Uterus (tissue), 4 donors: ENCODE measurements around the gene MECP2. TPM values are rescaled to one million over a fixed set of nuclear protein-coding genes. Genes with fewer than 3 reads are reported as not detected.
A peak's percentile ranks its signal among the peaks of the same experiment; 100 is the strongest.
"Not testable (repeated sequence)": the region's sequence is repeated elsewhere in the genome, so short reads cannot be mapped to it uniquely, and the experiment has no call there.

Experiments
- DNase-seq, 2 donors: peaks; one replicate each; pipeline ENCODE4 v3.0.0-alpha.2; 2019 to 2020
- H3K27ac ChIP-seq, 2 donors: fragments of 200-600 bp; sonication (generic); 1 replicate in 1 of 2; 2 replicates in 1 of 2; pipeline ENCODE4 v1.5.1; 2016 to 2018
- H3K27me3 ChIP-seq, 2 donors: fragments of 200-600 bp; sonication (generic); one replicate each; pipeline ENCODE4 v1.5.1; 2018 to 2019; ENCODE audit warnings: control low read depth in 1 of 2
- H3K36me3 ChIP-seq, 2 donors: fragments of 200-600 bp; sonication (generic); one replicate each; pipeline ENCODE4 v1.5.1; 2019; ENCODE audit warnings: control low read depth in 1 of 2
- H3K4me1 ChIP-seq, 2 donors: fragments of 200-600 bp; sonication (generic); one replicate each; pipeline ENCODE4 v1.5.1; 2018 to 2019; ENCODE audit warnings: control low read depth in 1 of 2
- H3K4me3 ChIP-seq, 2 donors: fragments of 200-600 bp; sonication (generic); 1 replicate in 1 of 2; 2 replicates in 1 of 2; pipeline ENCODE4 v1.5.1; 2018 to 2019; ENCODE audit warnings: mild to moderate bottlenecking in 1 of 2
- H3K9me3 ChIP-seq, 2 donors: fragments of 200-600 bp; sonication (generic); one replicate each; pipeline ENCODE4 v1.5.1; 2019; ENCODE audit warnings: control low read depth in 1 of 2
- POLR2A ChIP-seq, 2 donors: fragments of 450-650 bp; IDR thresholded peaks; one replicate each; pipeline ENCODE4 v1.6.1; 2016; ENCODE audit warnings: antibody characterized with exemption in 2 of 2, mild to moderate bottlenecking in 1 of 2, moderate library complexity in 1 of 2
- intact Hi-C: fragments of 100-400 bp; cut with DNase I; formaldehyde crosslinking; loops from one replicate; pipeline ENCODE4 v1.15.1; 2023; ENCODE audit warnings: low total_unique reads
- total RNA-seq, 4 donors: library from RNA; depleted of rRNA in 3 of 4; stranded (reverse); fragments of >200 nt in 3 of 4; gene quantifications; one replicate each; pipeline versions ENCODE4 v1.1.0 to v1.2.4, GENCODE V29; 2014 to 2023
- TF ChIP-seq, protein P1 (sequence below), 4 experiments: fragments of 200-600 bp in 2 of 4; fragments of 450-650 bp in 2 of 4; sonication (generic) in 2 of 4; IDR thresholded peaks; one replicate each; pipeline ENCODE4 v1.5.1; 2016 to 2019; ENCODE audit warnings: antibody characterized with exemption in 4 of 4, mild to moderate bottlenecking in 2 of 4, moderate library complexity in 1 of 4
- donor health status: DM: yes; HTN: yes; CAD: no.

Gene MECP2
- total RNA-seq, 4 donors from 2014 or later = 29.7 to 106 (median 50.6) TPM

DNA sequence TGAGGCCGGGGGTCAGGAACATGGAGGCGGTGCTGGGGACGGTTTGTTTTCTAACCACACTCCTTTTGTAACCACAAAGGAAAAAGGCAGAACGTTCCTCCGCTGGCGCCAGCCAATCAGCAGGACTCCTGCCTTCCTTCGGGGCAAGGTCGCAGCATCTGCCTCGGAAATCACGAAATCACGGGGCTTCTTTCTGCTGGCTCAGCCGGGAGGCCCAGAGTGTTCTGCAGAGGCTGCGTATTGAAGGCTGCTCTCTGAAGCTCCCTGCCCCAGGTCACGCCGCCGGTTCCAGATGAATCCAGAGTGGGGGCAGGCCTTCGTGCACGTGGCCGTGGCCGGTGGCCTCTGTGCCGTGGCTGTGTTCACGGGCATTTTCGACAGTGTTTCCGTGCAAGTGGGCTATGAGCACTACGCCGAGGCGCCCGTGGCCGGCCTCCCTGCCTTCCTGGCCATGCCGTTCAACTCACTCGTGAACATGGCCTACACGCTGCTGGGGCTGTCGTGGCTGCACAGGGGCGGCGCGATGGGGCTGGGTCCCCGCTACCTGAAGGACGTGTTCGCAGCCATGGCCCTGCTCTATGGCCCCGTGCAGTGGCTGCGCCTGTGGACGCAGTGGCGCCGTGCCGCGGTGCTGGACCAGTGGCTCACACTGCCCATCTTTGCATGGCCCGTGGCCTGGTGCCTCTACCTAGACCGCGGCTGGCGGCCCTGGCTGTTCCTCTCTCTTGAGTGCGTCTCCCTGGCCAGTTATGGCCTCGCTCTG is 115.6 kb downstream of the MECP2 start:
- H3K4me1 ChIP-seq = no peaks in the 10 kb centered on the region
- peak overlapping the region; percentile 61 to 62 for H3K27ac ChIP-seq
- H3K36me3 ChIP-seq = no peaks in the 10 kb centered on the region
- no peak overlapping the region for H3K4me3 ChIP-seq
- no peaks in the 10 kb centered on the region for H3K27me3 ChIP-seq
- H3K9me3 ChIP-seq = no peaks in the 10 kb centered on the region
- TF ChIP-seq POLR2A (IDR thresholded peaks at IDR 0.05) = no peak
- TF ChIP-seq, protein P1, sequence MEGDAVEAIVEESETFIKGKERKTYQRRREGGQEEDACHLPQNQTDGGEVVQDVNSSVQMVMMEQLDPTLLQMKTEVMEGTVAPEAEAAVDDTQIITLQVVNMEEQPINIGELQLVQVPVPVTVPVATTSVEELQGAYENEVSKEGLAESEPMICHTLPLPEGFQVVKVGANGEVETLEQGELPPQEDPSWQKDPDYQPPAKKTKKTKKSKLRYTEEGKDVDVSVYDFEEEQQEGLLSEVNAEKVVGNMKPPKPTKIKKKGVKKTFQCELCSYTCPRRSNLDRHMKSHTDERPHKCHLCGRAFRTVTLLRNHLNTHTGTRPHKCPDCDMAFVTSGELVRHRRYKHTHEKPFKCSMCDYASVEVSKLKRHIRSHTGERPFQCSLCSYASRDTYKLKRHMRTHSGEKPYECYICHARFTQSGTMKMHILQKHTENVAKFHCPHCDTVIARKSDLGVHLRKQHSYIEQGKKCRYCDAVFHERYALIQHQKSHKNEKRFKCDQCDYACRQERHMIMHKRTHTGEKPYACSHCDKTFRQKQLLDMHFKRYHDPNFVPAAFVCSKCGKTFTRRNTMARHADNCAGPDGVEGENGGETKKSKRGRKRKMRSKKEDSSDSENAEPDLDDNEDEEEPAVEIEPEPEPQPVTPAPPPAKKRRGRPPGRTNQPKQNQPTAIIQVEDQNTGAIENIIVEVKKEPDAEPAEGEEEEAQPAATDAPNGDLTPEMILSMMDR (IDR thresholded peaks at IDR 0.05) = no peak
- peak; percentile 69 to 70 for DNase-seq
- intact Hi-C loops = no loop called here

DNA sequence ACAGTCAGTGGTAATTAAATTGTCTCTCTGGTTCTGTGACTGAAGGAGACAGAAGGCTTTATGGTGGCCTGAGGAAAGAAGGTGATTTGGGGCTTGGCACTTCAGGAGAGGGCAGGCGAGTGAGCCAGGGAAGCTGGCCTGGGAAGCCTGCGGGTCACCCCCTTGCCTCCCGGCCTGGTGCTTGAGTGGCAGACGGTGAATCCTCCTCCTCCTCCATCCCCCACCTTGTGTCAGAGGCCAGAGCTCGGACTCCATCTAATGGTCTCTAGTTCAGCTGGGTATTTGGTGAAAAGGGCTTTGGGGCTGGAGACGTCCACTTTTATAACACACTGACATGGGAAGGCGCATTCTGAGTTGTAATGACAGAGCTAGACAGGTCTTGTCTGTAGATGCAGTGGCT is 116.3 kb downstream of the MECP2 start:
- H3K27ac ChIP-seq = peak overlapping the region; percentile 61 to 62

DNA sequence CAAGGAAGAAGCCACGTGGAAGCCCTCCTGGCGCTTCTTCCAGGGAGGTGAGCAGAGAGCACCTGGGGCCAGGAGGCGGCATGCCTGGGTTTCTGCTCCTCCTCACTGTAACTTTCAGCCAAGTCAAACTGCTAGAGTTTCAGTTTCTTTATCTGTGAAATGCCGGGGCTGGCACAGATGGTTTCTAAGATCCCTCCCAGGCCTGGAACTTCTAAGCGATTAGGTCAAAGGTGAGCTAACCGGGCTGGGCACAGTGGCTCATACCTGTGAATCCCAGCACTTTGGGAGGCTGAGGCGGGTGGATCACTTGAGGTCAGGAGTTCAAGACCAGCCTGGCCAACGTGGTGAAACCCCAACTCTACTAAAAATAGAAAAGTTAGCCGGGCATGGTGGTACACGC is 117.1 kb downstream of the MECP2 start:
- intact Hi-C loops, DNase-seq, H3K4me1 ChIP-seq, H3K4me3 ChIP-seq, H3K36me3 ChIP-seq, H3K27ac ChIP-seq, H3K9me3 ChIP-seq, H3K27me3 ChIP-seq: not testable (repeated sequence)

More for the DNA sequence above, 116.3 kb downstream of the MECP2 start:
- no peak for TF ChIP-seq POLR2A (IDR thresholded peaks at IDR 0.05)
- TF ChIP-seq, protein P1 (IDR thresholded peaks at IDR 0.05) = no peak
- no peak for DNase-seq
- H3K36me3 ChIP-seq = no peaks in the 10 kb centered on the region
- no peaks in the 10 kb centered on the region for H3K9me3 ChIP-seq
- no peak overlapping the region for H3K4me3 ChIP-seq
- H3K4me1 ChIP-seq = no peaks in the 10 kb centered on the region
- intact Hi-C loops = no loop called here
- no peaks in the 10 kb centered on the region for H3K27me3 ChIP-seq

DNA sequence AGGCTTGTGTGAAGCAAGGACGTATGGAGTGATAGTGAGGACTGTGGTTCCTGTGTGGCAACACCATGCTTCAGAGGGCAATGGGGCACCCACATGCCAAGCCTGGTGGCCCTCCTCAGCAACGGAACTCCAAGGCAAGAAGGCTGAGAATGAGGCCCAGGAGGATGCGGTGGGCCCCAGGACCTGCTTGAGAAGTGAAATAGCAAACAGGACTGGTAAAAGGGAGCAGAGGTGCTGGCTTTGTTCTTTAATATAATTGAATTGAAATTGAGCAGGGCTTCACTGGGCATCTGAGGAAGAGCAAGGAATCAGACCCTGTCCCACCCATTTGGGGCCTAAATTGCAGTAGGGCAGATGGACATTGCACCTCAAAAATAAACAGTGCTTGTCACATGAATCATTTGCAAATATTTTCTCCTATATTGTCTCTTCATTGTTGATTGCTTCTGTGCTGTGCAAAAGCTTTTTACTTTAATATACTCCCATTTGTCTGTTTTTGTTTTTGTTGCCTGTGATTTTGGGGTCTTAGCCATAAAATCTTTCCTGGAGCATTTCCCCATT is 122.7 kb downstream of the MECP2 start:
- Histone ChIP-seq H3K4me3 (no peak overlapping the region), H3K36me3 (no peaks in the 10 kb centered on the region), H3K4me1 (peaks cover 0 to 5% of the 10 kb centered on the region in 2 donors), H3K27ac (peak overlapping the region in 1 of 2 donors; percentile 7), H3K27me3 (no peaks in the 10 kb centered on the region), H3K9me3 (no peaks in the 10 kb centered on the region)
- DNase-seq = no peak
- TF ChIP-seq POLR2A (IDR thresholded peaks at IDR 0.05) = no peak
- TF ChIP-seq, protein P1 (IDR thresholded peaks at IDR 0.05) = no peak
- intact Hi-C loops = no loop called here

DNA sequence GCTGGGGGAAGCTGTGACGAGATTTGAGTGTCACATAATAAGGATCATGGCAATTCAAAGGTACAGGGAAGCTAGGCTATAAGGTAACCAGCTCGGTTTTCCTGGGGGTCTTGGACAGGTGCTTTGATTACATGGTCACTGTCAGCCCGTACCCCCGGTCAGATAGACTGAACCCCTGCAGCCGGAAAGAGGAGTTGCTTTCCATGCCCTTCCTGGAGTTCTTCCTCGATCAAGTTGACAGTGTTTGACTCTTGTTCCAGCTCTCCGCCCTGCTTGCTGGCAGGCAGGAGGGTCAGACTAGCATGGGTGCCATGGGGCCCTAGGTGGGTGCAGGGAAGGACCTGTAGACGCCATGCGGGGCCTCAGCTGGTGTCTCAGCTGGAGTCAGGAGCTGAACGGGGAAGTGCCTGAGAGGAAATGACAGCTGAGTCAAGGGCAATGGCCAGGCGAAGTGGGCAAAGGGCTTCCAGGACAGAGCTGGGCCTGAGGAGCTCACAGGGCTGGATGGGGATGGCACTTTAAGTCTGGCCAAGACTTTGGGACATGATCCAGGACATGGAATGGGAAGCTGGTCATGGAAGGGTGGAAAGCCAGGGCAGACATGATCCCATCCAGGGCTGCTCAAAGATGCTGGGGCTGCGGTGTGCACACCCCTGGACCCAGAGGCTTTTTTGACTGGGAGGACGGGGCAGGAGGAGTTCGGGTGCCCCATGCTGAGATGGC is 123.4 kb downstream of the MECP2 start:
- intact Hi-C loops = no loop called here
- Histone ChIP-seq H3K27me3 (no peaks in the 10 kb centered on the region), H3K27ac (peak overlapping the region; percentile 99), H3K4me1 (peaks cover 0 to 5% of the 10 kb centered on the region in 2 donors), H3K36me3 (no peaks in the 10 kb centered on the region), H3K9me3 (no peaks in the 10 kb centered on the region), H3K4me3 (no peak overlapping the region)
- no peak for TF ChIP-seq POLR2A (IDR thresholded peaks at IDR 0.05)
- TF ChIP-seq, protein P1 (IDR thresholded peaks at IDR 0.05) = no peak
- DNase-seq = no peak
